HG02642 (cell line): ENCODE measurements around the gene KLF3.
"Not testable (repeated sequence)": the region's sequence is repeated elsewhere in the genome, so short reads cannot be mapped to it uniquely, and the experiment has no call there.

ENCODE experiments used
- ATAC-seq: cut with Tn5 transposase; IDR thresholded peaks from one replicate; pipeline ENCODE4 v1.9.1; 2021; ENCODE audit warnings: mild to moderate bottlenecking; ENCODE audit not compliant: unreplicated experiment, poor library complexity

Gene KLF3

GRCh38 chr4:38663801-38664705, at the start of gene KLF3:
KLF3 (plus strand) TSS chr4:38664199; CDS start chr4:38680626, 16,427 bp downstream.
- ATAC-seq = peak; percentile 84

DNA sequence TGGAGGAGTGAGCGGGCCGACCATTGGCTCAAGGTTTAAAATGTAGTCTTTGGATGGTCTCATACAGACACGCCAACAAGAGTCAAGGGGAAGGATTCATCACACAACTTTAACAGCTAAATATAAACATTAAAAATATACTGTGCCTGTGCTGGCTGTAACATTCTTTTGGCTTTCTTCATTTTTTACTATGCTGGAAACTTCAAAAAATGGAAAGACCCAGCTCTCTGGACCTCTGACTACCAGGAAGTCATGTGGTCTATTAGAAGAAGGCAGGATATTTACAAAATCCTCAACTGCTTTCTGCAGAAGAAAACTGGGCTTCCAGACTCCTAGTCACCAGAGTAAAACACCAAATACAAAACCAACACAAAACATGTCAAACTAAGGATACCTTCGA, 49.8 kb upstream of the KLF3 start:
- ATAC-seq = no peak

- no peak for ATAC-seq
Measured at GRCh38 chr4:38615847-38616246, 48.2 kb upstream of the KLF3 start.

GRCh38 chr4:38618505-38618904, 45.5 kb upstream of the KLF3 start:
- ATAC-seq = no peak

DNA sequence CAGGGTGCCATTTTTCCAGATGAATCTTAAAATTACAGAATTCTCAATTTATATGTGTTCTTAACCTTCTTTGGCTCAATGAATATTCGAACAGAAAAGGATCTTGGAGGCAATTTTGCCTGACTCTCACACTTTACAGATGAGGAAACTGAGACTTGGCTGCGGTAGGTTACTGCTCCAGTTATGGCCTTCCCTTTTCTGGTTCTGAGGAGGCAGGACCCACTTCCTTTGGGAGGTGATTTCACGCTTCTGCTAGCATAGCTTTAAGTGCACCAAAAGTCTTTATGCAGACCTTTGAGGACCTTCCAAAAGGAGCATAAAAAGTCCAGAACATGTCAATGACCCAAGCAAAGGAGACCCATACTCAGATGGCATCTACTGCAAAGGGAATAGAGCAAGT, 44.7 kb upstream of the KLF3 start:
- no peak for ATAC-seq

- no peak for ATAC-seq
Measured at GRCh38 chr4:38620065-38620464, 43.9 kb upstream of the KLF3 start.

GRCh38 chr4:38620527-38621027, 43.4 kb upstream of the KLF3 start:
- ATAC-seq = no peak

DNA sequence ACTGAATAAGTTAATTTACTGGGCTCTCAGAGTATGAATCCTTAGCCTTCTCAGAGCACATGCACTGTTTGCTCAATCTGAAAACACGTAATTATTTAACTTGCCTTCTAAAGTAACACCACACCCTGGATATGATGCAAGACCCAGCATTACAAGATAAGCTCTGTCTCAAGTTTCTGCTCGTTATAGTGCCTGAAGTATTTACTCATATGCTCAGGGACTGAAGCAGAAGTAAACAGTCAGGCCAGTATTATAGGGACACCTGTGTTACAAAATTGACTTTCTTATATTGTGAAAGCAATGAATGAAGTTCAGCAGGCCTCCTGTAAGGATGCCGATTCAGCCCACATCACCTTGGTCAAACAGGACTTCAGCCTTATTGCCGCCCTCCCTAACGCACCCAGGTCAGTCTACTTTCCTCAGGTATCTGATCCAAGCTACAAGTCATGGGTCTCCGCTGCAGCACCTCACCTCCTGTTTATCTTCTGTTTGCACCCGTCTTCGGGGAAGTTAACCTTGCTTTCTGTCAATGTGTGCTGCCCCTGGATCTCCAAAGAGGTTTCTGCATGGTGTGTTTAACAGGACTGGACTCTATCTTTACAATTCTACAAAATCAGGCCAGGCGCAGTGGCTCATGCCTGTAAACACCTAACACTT, 42.8 kb upstream of the KLF3 start:
- ATAC-seq = no peak

DNA sequence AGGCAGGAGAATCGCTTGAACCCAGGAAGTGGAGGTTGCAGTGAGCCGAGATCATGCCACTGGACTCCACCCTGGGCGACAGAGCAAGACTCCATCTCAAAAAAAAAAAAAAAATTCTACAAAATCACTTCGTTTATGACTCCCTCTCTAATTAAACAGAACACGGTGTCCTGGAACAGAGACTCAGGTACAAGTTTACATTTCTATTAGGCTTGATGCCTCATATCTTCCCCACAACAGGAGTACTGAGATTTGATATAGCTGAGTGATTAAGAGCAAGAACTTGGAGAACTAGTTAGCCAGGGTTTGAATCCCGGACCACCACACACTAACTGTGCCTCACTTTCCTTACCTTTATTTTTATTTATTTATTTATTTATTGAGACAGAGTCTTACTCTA, 42.2 kb upstream of the KLF3 start:
- no peak for ATAC-seq

GRCh38 chr4:38622340-38622739, 41.7 kb upstream of the KLF3 start:
- ATAC-seq = not testable (repeated sequence)

DNA sequence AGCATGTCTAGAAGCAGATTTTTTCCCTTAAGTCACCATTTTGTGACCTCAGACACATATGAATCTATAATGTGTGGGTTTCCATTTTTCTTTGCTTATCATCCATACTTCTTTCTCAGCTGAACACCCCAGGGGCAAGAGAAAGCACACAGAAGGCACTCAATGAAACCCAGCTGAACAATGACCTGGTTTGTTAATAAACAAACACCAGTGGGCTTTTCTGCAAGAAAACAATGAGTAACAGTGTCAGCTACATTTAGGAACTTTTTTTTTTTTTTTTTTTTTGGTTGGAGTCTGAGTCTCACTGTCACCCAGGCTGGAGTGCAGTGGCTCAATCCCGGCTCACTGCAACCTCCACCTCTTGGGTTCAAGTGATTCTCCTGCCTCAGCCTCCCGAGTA, 40.7 kb upstream of the KLF3 start:
- no peak for ATAC-seq

DNA sequence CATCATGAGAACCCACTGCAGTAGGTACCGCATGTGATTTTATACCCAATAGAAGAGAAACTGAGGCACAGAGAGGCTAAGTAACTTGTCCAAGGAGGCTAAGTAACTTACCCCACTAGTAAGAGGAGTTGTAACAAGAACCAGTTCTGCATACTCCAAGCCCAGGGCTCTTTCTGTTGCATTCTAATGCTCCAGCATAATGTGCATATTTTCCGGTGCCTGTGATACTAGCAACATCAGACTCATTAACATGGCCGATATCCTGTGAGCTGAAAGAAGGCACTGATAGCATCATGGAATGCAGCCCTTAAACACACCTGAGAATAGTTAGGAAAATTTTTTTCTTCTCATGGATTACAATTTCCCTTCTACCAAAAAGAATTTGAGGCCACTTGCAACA, 39.7 kb upstream of the KLF3 start:
- no peak for ATAC-seq

- ATAC-seq = no peak
Measured at GRCh38 chr4:38625508-38625907, 38.5 kb upstream of the KLF3 start.

DNA sequence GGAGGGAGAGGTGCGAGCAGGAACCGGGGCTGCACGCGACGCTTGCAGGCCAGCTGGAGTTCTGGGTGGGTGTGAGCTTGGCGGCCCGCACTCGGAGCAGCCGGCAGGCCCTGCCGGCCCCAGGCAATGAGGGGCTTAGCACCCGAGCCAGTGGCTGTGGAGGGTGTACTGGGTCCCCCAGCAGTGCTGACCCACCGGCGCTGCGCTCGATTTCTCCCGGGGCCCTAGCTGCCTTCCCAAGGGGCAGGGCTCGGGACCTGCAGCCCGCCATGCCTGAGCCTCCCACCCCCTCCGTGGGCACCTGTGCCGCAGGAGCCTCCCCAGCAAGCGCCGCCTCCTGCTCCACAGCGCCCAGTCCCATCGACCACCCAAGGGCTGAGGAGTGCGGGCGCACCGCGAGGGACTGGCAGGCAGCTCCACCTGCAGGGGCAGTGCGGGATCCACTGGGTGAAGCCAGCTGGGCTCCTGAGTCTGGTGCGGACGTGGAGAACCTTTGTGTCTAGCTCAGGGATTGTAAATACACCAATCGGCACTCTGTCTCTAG, 37.0 kb upstream of the KLF3 start:
- ATAC-seq = not testable (repeated sequence)

DNA sequence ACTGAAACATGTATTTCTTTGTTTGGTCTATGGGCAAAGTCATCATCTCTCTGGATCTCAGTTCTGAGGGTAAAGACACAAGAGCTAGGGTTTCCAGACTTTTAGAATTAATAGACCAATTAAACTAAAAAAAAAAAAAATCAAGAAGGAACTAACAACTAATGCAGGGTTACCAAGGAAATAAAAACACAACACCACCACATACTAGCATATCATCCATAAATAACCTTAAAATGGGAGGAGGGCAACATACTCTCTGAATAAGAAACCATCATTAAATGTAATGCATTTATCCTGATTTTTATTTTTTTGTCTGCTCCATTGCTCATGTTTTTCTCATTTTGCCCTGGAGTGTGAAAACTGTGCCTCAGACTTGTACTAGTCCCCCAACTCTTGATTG, 33.5 kb upstream of the KLF3 start:
- no peak for ATAC-seq

- ATAC-seq = no peak
Measured at GRCh38 chr4:38634047-38634759, 29.8 kb upstream of the KLF3 start.

DNA sequence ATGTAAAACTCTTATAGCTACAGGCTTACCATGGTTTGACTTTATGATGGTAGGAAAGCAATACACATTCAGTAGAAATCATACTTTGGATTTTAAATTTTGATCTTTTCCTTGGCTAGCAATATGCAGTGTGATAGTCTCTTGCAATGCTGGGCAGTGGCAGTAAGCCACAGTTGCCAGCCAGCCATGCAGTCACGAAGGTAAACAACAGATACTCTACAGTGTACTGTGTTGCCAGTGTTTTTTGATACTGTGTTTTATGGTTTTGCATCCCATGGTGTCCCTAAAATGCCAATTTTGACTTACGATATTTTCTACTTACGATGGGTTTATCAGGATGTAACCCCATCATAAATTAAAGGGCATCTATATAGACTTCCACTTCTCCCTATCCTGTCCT, 24.8 kb upstream of the KLF3 start:
- no peak for ATAC-seq

DNA sequence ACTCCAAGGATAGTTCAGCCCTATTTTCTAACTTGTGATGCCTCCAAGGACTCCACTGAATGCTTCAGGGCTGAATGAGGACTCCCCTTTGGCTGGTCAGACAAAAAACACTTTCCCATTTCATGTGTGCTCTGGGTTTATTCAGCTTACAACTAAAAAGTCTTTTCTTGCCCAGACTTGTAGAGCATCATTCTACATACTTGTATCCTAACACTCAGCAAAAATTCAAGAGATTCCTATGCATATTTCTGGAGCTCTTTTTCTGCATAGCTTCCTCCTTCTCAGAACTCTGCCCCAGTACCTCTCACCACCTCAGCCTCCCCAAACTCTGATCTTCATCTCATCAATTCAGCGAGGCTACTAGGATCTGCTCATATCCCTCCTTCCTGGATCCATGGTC, 22.2 kb upstream of the KLF3 start:
- ATAC-seq = no peak

- no peak for ATAC-seq
Measured at GRCh38 chr4:38644201-38644600, 19.8 kb upstream of the KLF3 start.

- no peak for ATAC-seq
Measured at GRCh38 chr4:38647101-38647819, 16.7 kb upstream of the KLF3 start.
